SK-N-MC (cell line): Measurements from ENCODE around the gene GNAS.

Source experiments
- EZH2 ChIP-seq: fragments of 200-600 bp; sonication (generic); IDR thresholded peaks from one replicate; pipeline ENCODE4 v1.6.1; 2017; ENCODE audit warnings: antibody characterized with exemption
- FOXP2 ChIP-seq: optimal IDR thresholded peaks from 2 replicates; pipeline ENCODE3; 2011; ENCODE audit warnings: mild to moderate bottlenecking, moderate library complexity; ENCODE audit not compliant: insufficient read depth; ENCODE audit errors: extremely low read length, control extremely low read depth
- POLR2AphosphoS5 ChIP-seq: IDR thresholded peaks from 2 replicates; pipeline ENCODE4 v1.6.1; 2012; ENCODE audit warnings: mild to moderate bottlenecking, low read depth, low read length, borderline replicate concordance

DNA sequence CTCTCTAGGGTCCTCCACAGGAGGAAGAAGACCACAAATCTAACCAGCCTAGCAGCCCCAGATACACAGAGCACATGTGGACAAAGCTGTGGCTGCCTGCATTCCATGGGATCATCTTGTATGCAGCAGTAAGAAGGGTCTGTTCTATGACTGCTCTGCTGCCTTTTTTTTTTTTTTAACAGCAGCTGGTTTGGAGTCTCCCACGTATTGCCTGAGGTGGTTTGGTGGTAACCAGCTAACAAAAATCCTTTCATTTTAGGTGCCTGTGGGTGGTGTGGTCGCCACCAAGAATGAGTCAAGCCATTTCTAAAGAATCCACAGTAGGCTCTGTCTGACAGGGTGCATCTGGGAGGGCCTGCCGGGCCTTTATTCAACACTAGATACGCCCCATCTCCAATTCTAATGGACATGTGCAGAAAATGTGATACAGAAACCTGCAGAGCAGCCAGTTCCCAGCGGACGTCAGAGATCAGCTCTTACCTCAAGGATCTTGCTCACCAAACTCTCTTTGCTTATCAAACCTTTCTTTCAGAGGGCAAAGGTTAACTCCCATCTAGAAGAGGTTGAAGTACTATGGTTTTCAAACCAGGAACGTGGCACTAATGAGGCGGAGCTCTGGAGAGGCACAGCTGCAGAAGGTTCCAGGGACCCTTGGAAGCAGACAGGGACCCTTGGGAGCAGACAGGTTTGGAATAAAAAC is 33.8 kb upstream of the GNAS start:
- TF ChIP-seq EZH2 (no peak), POLR2AphosphoS5 (no peak), FOXP2 (no peak)
